ENCODE measurements around the gene SPATA3.

Gene SPATA3

GRCh38 chr2:231049286-231050017 lies 53.5 kb downstream of the SPATA3 start:
- no peak for DNase-seq (ENCODE audit: low read depth in 2 of 2)

DNA sequence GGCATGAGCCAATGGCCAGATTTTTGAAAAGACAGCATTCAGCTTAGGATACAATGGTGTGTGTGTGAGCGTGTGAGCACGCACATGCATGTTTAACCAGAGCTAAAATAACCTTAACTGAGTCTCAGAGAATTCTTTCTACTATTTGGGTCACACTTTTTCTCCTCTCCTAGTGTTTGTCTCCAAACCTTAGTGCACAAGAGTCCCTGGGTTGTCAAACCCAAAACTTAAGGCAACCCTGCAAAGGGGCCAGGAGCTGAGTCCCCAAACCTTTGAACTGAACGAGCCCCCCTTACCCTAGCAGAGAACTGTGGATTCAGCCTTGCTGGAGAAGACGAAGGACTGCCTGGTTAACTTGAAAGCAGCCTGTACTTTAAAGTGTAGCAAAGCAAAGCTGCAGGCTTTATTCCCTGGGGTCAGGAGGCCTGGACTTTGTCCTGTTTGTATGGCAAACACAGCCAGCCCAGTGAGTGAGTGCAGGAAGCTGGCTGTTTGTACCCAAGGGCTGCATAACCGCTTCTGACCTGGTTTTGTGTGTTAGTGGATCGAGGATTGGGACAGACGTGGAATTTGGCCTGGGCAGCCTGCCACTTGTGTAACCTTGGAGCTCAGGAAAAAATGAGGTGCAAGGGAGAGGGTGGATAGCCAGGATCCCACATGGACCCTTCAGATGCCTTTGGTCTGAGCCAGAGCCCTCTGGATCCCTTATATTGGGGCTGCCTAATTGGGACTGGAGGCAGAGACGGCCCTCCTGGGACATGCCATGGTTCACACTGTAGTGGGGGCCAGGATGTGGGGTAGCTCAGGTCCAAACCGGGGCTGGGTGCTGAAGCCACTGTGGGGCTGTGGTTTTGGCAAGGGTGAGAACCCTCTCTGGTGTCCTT lies 54.3 kb downstream of the SPATA3 start:
- no peak for DNase-seq (ENCODE audit: low read depth in 2 of 2)

GRCh38 chr2:231051116-231051515 lies 55.2 kb downstream of the SPATA3 start:
- DNase-seq (ENCODE audit: low read depth in 2 of 2) = no peak

GRCh38 chr2:231052494-231053451 lies 56.9 kb downstream of the SPATA3 start:
- DNase-seq (ENCODE audit: low read depth in 2 of 2) = peak; percentile 55 to 67

GRCh38 chr2:231053846-231054245 lies 57.9 kb downstream of the SPATA3 start:
- no peak for DNase-seq (ENCODE audit: low read depth in 2 of 2)

- peak; percentile 86 to 87 for DNase-seq (ENCODE audit: low read depth in 2 of 2)
Measured at GRCh38 chr2:231056453-231057416, 60.8 kb downstream of the SPATA3 start, which contains the start of gene PSMD1. Gene PSMD1 (plus strand): TSS chr2:231056867. CDS start chr2:231057026, 159 bp downstream.

DNA sequence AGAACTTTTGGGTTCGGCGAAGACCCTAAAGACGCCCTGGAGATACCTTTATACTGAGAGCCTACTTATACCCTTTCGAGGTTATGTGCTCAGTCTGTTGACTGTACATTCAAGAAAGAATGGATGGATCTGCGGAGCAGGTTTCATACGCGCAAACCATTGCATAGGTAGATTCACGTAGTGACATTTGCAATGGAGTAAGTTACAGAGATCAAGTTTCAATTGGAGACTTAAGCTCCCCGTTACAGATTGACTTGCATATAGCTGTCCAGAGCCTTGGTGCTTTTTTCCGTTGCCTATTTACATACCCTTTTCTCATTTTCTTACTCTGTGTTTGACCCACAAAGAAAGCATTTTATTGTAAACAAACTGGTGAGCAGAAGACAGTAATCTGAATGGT lies 61.7 kb downstream of the SPATA3 start:
- DNase-seq (ENCODE audit: low read depth in 2 of 2) = no peak
